HTR-8/SVneo (cell line): ENCODE results near the gene LRRC43.
"Not testable (repeated sequence)": the region's sequence is repeated elsewhere in the genome, so short reads cannot be mapped to it uniquely, and the experiment has no call there.

ENCODE experiments used
- DNase-seq: peaks from one replicate; pipeline ENCODE4 v3.0.0; 2011; ENCODE audit warnings: low spot score, mixed read lengths; ENCODE audit not compliant: insufficient read length
- FAIRE-seq: peaks from 2 replicates; lab custom pipeline; 2011; peaks lifted over from hg19 to GRCh38; lab: Jason Lieb, UNC

The LRRC43 gene

GRCh38 chr12:122152754-122153153 lies 30.2 kb upstream of the LRRC43 start:
- FAIRE-seq, result no peak
- no peak for DNase-seq

GRCh38 chr12:122155705-122156104 lies 27.2 kb upstream of the LRRC43 start:
- FAIRE-seq (no peak), DNase-seq (no peak)

GRCh38 chr12:122158700-122159285 lies 24.1 kb upstream of the LRRC43 start:
- FAIRE-seq, result no peak
- no peak for DNase-seq

DNA sequence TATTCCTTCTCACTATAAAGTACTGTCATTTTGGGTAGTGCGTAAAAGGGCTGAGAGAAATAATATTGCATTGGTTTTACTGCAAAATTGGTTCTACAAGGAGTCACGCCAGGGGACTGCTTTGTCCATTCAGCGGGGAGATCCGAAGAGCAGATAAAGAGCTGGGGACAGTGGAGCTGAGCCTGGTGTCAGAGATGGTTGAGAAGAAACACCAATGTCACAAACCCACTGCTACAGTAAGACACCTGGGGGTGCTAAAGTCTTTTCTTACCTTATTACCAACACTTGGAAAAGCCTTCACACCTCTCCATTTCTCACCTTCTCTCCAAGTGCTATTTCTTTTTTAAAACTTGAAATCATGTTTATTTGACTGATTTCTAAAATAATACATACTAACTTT lies 23.0 kb upstream of the LRRC43 start:
- no peak for DNase-seq
- FAIRE-seq, result no peak

- no peak for FAIRE-seq
- DNase-seq, result no peak
These were observed 22.2 kb upstream of the LRRC43 start for GRCh38 chr12:122160761-122161160.

DNA sequence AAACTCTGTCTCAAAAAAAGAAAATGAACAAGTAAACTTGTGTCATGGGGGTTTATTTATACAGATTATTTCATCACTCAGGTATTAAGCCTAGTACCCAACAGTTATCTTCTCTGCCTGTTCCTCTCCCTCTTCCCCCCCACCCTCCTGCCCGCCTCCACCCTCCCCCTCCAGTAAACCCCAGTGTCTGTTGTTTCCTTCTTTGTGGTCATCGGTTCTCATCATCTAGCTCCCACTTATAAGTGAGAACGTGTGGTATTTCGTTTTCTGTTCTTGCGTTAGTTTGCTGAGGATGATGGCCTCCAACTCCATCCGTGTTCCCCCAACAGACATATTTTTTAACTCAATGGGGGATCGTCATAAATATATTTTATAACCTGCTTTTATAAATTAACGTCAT lies 21.2 kb upstream of the LRRC43 start:
- no peak for DNase-seq
- no peak for FAIRE-seq

DNA sequence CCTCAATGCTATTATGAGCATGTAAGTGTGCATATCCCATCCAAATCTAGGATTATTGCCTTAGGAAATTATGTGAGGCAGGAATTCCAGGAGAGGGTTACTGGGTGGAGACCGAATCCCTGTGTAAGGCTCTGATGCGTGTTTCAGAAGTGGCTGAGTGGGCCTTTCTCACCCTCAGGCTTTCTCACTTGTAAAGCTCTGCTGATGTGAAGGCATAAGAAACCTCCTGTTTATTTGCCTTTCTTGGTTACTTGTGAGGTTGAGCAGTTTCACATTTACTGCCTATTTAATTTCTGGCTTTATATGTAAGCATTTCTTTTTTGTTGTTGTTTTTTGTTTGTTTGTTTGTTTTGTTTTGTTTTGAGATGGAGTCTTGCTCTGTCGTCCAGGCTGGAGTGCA lies 19.9 kb upstream of the LRRC43 start:
- no peak for DNase-seq
- FAIRE-seq, result no peak

GRCh38 chr12:122166422-122167349 lies 16.2 kb upstream of the LRRC43 start:
- DNase-seq (no peak), FAIRE-seq (no peak)

GRCh38 chr12:122167356-122167925 lies 15.5 kb upstream of the LRRC43 start:
- FAIRE-seq, result no peak
- no peak for DNase-seq

- DNase-seq (no peak), FAIRE-seq (no peak)
These were observed 14.4 kb upstream of the LRRC43 start for GRCh38 chr12:122168492-122168891.

- FAIRE-seq (no peak), DNase-seq (no peak)
These were observed 11.5 kb upstream of the LRRC43 start for GRCh38 chr12:122171399-122171798.

DNA sequence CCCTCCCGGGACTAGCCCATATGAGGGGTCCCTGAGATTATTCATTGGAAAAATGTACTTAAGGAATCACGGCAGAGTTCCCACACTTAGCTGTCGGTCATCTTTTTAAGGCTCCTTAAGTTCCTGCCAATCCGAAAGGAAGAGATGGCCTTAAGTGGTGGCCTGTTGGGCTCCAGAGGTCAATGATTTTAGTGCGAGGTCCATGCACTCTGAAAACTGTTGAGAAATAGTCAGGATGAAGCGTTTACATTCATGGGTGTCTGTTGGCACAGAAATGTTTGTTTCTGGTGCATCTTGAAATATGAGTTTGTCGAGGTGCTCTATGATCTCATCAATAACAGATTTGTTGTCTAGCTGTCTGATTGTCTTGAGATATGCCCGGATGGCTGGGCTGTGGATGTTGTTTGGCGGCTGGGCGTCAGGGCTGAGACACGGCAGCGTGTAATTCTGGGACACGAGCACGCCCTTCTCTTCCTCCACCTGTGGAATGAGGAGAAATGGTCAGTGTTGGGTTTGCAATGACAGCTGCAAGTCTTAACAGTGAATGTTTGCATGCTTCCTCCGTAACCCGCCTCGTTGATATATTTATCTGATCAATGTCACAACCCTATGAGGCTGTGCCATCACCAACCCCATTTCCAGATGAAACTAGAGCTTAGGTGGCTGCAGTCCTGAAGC lies 10.5 kb upstream of the LRRC43 start:
- DNase-seq (no peak), FAIRE-seq (no peak)

- no peak for FAIRE-seq
These were observed 8.6 kb upstream of the LRRC43 start, which contains the start of gene IL31 for GRCh38 chr12:122174155-122174845. IL31 (minus strand) TSS chr12:122174221; CDS start chr12:122174172, 49 bp downstream.

DNA sequence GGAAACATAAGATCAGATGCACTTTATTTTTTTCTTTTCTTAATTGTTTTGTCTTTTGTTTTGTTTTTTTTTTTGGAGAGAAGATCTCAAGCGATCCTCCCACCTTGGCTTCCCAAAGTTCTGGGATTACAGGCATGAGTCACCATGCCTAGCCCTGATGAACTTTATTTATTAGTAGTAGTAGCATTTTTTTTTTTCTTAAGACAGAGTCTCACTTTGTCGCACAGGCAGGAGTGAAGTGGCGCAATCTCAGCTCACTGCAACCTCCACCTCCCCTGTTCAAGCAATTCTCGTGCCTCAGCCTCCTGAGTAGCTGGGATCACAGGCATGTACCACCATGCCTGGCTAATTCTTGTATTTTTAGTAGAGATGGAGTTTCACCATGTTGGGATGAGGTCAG lies 6.5 kb upstream of the LRRC43 start:
- DNase-seq, FAIRE-seq: not testable (repeated sequence)

More at GRCh38 chr12:122174155-122174845, 8.6 kb upstream of the LRRC43 start, which contains the start of gene IL31:
- no peak for DNase-seq

DNA sequence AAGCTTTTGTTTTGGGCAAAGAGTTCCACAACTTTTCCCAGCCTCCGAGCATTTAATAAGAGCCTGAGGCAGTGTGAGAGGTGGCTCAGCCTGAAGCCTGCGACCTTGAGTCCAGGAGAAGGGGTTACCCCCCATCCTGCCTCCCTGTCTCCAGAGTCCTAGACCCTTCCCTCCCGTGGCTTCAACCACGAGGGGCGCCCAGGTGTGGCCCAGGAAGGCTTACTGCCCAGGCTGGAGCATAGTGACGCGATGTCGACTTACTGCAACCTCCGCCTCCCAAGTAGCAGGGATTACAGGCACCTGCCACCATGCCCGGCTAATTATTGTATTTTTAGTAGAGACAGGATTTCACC lies 641 bp downstream of the LRRC43 start:
- DNase-seq, result no peak
- FAIRE-seq, result no peak

GRCh38 chr12:122184517-122184916 lies 1.6 kb downstream of the LRRC43 start:
- DNase-seq, result no peak
- FAIRE-seq, result no peak

DNA sequence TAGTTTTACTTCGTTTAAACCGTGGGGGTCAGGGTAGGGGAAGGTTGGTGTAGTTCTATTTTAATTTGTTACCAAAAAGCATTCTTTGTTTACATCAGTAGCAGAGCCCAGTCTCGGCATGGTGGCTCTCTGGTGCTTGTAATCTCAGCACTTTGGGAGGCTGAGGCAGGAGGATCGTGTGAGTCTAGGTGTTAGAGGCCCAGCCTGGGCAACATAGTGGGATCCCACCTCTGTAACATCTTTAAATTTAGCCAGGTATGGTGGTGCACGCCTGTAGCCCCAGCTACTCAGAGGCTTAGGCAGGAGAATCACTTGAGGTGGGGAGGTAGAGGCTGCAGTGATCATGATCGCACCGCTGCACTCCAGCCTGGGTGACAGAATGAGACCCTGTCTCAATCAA lies 2.2 kb downstream of the LRRC43 start:
- DNase-seq, result no peak
- FAIRE-seq, result no peak

DNA sequence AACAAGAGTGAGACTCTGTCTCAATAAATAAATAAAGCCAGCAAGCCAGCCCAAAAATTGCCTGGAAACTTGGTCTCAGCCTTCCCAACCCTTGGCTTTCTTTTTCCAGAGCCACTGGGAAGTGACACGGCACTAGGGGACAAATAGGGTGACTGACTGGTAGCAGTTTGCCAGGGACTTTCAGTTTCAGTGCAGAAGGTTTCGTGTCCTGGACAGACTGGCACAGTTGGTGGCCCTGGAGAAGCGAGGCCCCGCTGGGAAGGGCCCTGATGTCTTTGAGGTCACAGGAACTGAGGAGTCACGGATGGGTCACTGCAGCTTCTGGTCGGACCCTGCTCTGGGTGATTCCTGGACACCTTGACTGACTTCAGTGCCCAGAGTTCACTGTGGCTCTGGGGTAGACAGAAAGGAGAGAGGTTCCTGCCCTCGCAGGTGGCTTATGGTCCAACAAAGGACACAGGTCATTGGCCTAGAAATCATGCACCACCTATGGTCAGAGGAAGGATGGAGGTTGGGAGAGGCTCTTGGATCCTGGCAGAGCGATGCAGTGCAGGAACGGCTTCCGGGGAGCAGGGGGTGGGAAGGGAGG lies 2.7 kb downstream of the LRRC43 start:
- DNase-seq (no peak), FAIRE-seq (no peak)

DNA sequence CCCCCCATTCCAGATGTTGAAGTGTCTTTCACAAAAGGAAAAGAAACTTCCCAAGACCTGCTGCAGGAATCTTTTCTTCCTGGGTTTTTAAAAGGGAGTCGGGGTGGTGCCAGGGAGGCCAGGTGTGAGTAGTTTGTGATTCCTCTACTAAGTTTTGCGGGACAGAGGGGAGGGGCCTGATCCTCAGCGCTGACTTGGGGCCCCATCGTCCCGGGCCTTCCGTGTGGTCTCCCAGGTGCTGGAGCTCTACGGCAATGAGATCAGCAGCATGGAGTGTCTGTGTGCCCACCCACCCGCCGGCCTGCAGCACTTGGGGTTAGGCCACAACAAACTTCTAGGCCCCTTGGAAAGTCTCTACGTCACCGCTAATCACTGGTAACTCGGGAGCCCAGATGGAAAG lies 4.5 kb downstream of the LRRC43 start:
- DNase-seq (no peak), FAIRE-seq (no peak)
